Measurements from ENCODE around the gene TBC1D13. TPM values are rescaled to one million over a fixed set of nuclear protein-coding genes. Genes with fewer than 3 reads are reported as not detected.
"Not testable (repeated sequence)": the region's sequence is repeated elsewhere in the genome, so short reads cannot be mapped to it uniquely, and the experiment has no call there.

TBC1D13 gene
- total RNA-seq, 2 donors from 2014 or later: 25.9 to 33.4 TPM

GRCh38 chr9:128771094-128771721, 15.8 kb upstream of the TBC1D13 start:
- ATAC-seq (peak in 1 of 2 donors; percentile 49), DNase-seq (ENCODE audit: low spot score) (no peak)
- no peaks in the 10 kb centered on the region for H3K27me3 Mint-ChIP-seq
- peak overlapping the region; percentile 74 to 86 for H3K27ac Mint-ChIP-seq
- H3K4me1 Mint-ChIP-seq (ENCODE audit: low read depth in 2 of 2): peaks cover 21 to 25% of the 10 kb centered on the region in 2 donors
- H3K9me3 Mint-ChIP-seq: peaks cover 3% of the 10 kb centered on the region
- peak overlapping the region; percentile 97 for H3K4me3 Mint-ChIP-seq
- H3K36me3 Mint-ChIP-seq: peaks cover 7% of the 10 kb centered on the region

- H3K27ac Mint-ChIP-seq: peak within 1 kb of the TSS; percentile 74 to 86
- ATAC-seq (peak; percentile 98), DNase-seq (ENCODE audit: low spot score) (peak; percentile 95)
- no peaks in the 10 kb centered on the region for H3K27me3 Mint-ChIP-seq
- peak within 1 kb of the TSS; percentile 97 for H3K4me3 Mint-ChIP-seq
- H3K4me1 Mint-ChIP-seq (ENCODE audit: low read depth in 2 of 2): peaks cover 21 to 25% of the 10 kb centered on the region in 2 donors
- peaks cover 3% of the 10 kb centered on the region for H3K9me3 Mint-ChIP-seq
- H3K36me3 Mint-ChIP-seq: peaks cover 7% of the 10 kb centered on the region
Observed at GRCh38 chr9:128771745-128772519, 15.1 kb upstream of the TBC1D13 start, which contains the start of gene ZER1. Gene ZER1, minus strand, starts transcription at chr9:128771927. Its CDS starts 16,362 bp downstream, at chr9:128755565.

- DNase-seq (ENCODE audit: low spot score) (no peak), ATAC-seq (no peak)
- peaks cover 7% of the 10 kb centered on the region for H3K36me3 Mint-ChIP-seq
- peaks cover 16 to 25% of the 10 kb centered on the region in 2 donors for H3K4me1 Mint-ChIP-seq (ENCODE audit: low read depth in 2 of 2)
- peaks cover 3% of the 10 kb centered on the region for H3K9me3 Mint-ChIP-seq
- no peak overlapping the region for H3K4me3 Mint-ChIP-seq
- no peak overlapping the region for H3K27ac Mint-ChIP-seq
- no peaks in the 10 kb centered on the region for H3K27me3 Mint-ChIP-seq
Observed at GRCh38 chr9:128773049-128773448, 14.0 kb upstream of the TBC1D13 start.

DNA sequence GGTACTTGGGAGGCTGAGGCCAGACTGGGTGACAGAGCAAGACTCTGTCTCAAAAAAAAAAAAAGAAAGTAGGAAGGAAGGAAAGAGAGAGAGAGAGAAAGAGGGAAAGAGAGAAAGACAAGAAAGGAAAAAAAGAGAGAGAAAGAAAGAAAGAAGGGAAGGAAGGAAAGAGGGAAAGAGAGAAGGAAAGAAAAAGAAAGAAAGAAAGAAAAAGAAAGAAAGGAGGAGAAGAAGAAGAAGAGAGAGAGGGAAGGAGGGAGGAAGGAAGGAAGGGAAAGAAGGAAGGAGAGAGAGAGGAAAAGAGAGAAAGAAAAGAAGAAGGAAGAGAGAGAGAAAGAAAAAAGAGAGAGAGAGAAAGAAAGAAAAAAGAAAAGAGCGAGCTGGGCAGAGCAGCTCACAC, 12.2 kb upstream of the TBC1D13 start:
- no peak overlapping the region for H3K27ac Mint-ChIP-seq
- DNase-seq (ENCODE audit: low spot score) (no peak), ATAC-seq (no peak)
- H3K4me1 Mint-ChIP-seq (ENCODE audit: low read depth in 2 of 2): peaks cover 14 to 15% of the 10 kb centered on the region in 2 donors
- H3K9me3 Mint-ChIP-seq: peaks cover 3% of the 10 kb centered on the region
- peaks cover 7% of the 10 kb centered on the region for H3K36me3 Mint-ChIP-seq
- H3K27me3 Mint-ChIP-seq: no peaks in the 10 kb centered on the region
- no peak overlapping the region for H3K4me3 Mint-ChIP-seq

DNA sequence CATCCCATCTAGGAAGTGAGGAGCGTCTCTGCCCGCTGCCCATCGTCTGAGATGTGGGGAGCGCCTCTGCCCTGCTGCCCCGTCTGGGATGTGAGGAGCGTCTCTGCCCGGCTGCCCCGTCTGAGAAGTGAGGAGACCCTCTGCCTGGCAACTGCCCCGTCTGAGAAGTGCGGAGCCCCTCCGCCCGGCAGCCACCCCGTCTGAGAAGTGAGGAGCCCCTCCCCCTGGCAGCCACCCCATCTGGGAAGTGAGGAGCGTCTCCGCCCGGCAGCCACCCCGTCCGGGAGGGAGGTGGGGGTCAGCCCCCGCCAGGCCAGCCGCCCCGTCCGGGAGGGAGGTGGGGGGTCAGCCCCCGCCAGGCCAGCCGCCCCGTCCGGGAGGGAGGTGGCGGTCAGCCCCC, 7.0 kb upstream of the TBC1D13 start:
- not testable (repeated sequence) for H3K36me3 Mint-ChIP-seq; DNase-seq (ENCODE audit: low spot score); H3K9me3 Mint-ChIP-seq; ATAC-seq; H3K4me3 Mint-ChIP-seq; H3K27me3 Mint-ChIP-seq; H3K27ac Mint-ChIP-seq; H3K4me1 Mint-ChIP-seq (ENCODE audit: low read depth in 2 of 2)

GRCh38 chr9:128781187-128782070, 5.6 kb upstream of the TBC1D13 start:
- no peak for DNase-seq (ENCODE audit: low spot score)
- H3K27ac Mint-ChIP-seq: no peak overlapping the region
- no peak for ATAC-seq
- H3K4me1 Mint-ChIP-seq (ENCODE audit: low read depth in 2 of 2): no peaks in the 10 kb centered on the region
- peaks cover 0 to 2% of the 10 kb centered on the region in 2 donors for H3K27me3 Mint-ChIP-seq
- no peaks in the 10 kb centered on the region for H3K36me3 Mint-ChIP-seq
- peaks cover 4% of the 10 kb centered on the region for H3K9me3 Mint-ChIP-seq
- no peak overlapping the region for H3K4me3 Mint-ChIP-seq

GRCh38 chr9:128782669-128783068, 4.4 kb upstream of the TBC1D13 start:
- Mint-ChIP-seq H3K4me3 (no peak overlapping the region), H3K27ac (no peak overlapping the region), H3K4me1 (ENCODE audit: low read depth in 2 of 2) (peaks cover 3 to 8% of the 10 kb centered on the region in 2 donors), H3K36me3 (no peaks in the 10 kb centered on the region), H3K27me3 (peaks cover 0 to 2% of the 10 kb centered on the region in 2 donors), H3K9me3 (peaks cover 4% of the 10 kb centered on the region)
- DNase-seq (ENCODE audit: low spot score): no peak
- no peak for ATAC-seq

- no peak for DNase-seq (ENCODE audit: low spot score)
- H3K9me3 Mint-ChIP-seq: peaks cover 4% of the 10 kb centered on the region
- H3K36me3 Mint-ChIP-seq: no peaks in the 10 kb centered on the region
- H3K4me3 Mint-ChIP-seq: no peak overlapping the region
- H3K27ac Mint-ChIP-seq: no peak overlapping the region
- peaks cover 9 to 15% of the 10 kb centered on the region in 2 donors for H3K4me1 Mint-ChIP-seq (ENCODE audit: low read depth in 2 of 2)
- H3K27me3 Mint-ChIP-seq: peaks cover 0 to 2% of the 10 kb centered on the region in 2 donors
- no peak for ATAC-seq
Observed at GRCh38 chr9:128785427-128785826, 1.6 kb upstream of the TBC1D13 start.

DNA sequence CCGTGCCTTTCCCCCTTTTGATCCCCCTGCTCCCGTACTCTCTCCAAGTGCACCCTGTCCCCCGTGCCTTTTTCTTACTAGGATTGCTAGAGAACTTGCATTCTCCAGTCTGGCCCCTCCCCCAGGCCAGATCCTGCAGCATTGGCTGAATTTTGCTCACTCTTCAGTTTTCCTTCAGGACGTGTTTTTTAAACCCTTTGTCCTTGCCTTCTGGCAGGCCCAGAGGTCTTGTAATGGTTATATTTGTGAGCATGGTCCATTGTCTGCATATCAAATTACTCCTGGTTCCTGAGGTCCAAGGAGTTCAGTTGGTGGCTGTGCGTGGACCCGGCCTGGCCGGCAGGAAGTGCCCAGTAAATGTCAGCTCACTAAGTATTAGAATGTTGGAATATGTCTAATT, 606 bp downstream of the TBC1D13 start:
- Mint-ChIP-seq H3K27me3 (no peaks in the 10 kb centered on the region), H3K4me3 (peak overlapping the region; percentile 98), H3K27ac (peak overlapping the region; percentile 77 to 88), H3K4me1 (ENCODE audit: low read depth in 2 of 2) (peaks cover 9 to 15% of the 10 kb centered on the region in 2 donors), H3K9me3 (no peaks in the 10 kb centered on the region), H3K36me3 (peaks cover under 1% of the 10 kb centered on the region)
- no peak for ATAC-seq
- no peak for DNase-seq (ENCODE audit: low spot score)

DNA sequence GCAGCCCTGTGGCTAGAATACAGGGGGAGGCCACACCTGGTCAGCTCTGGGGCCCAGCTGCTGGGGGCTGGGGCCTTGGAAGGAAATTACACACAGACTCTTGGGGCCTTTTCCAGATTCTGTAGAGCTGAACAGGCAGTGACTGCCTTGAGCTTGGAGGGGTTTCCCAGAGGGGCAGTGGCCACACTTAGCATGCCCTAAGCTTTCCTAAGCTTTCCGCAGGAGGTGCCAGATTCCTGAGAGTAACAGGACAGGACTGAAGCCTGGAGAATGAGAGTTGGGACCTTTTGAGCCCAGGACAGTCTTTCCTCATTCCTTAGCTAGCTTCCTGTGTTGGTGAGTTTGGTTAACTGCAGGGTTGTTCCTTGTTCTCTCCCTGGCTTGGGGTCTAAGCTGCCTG, 1.4 kb downstream of the TBC1D13 start:
- Mint-ChIP-seq H3K4me3 (peak overlapping the region; percentile 98), H3K27me3 (no peaks in the 10 kb centered on the region), H3K4me1 (ENCODE audit: low read depth in 2 of 2) (peaks cover 15% of the 10 kb centered on the region in 2 donors), H3K36me3 (peaks cover 4% of the 10 kb centered on the region), H3K27ac (peak overlapping the region; percentile 77 to 88), H3K9me3 (no peaks in the 10 kb centered on the region)
- DNase-seq (ENCODE audit: low spot score) (no peak), ATAC-seq (no peak)

- H3K36me3 Mint-ChIP-seq: peaks cover 9% of the 10 kb centered on the region
- no peaks in the 10 kb centered on the region for H3K9me3 Mint-ChIP-seq
- no peaks in the 10 kb centered on the region for H3K27me3 Mint-ChIP-seq
- H3K4me1 Mint-ChIP-seq (ENCODE audit: low read depth in 2 of 2): peaks cover 15% of the 10 kb centered on the region in 2 donors
- H3K27ac Mint-ChIP-seq: no peak overlapping the region
- no peak overlapping the region for H3K4me3 Mint-ChIP-seq
- no peak for DNase-seq (ENCODE audit: low spot score)
- no peak for ATAC-seq
Observed at GRCh38 chr9:128790536-128790935, 3.5 kb downstream of the TBC1D13 start.

GRCh38 chr9:128792134-128792533, 5.1 kb downstream of the TBC1D13 start:
- Mint-ChIP-seq H3K4me3 (no peak overlapping the region), H3K27me3 (no peaks in the 10 kb centered on the region), H3K36me3 (peaks cover 9% of the 10 kb centered on the region), H3K27ac (no peak overlapping the region), H3K4me1 (ENCODE audit: low read depth in 2 of 2) (peaks cover 11 to 15% of the 10 kb centered on the region in 2 donors), H3K9me3 (no peaks in the 10 kb centered on the region)
- ATAC-seq: no peak
- no peak for DNase-seq (ENCODE audit: low spot score)

DNA sequence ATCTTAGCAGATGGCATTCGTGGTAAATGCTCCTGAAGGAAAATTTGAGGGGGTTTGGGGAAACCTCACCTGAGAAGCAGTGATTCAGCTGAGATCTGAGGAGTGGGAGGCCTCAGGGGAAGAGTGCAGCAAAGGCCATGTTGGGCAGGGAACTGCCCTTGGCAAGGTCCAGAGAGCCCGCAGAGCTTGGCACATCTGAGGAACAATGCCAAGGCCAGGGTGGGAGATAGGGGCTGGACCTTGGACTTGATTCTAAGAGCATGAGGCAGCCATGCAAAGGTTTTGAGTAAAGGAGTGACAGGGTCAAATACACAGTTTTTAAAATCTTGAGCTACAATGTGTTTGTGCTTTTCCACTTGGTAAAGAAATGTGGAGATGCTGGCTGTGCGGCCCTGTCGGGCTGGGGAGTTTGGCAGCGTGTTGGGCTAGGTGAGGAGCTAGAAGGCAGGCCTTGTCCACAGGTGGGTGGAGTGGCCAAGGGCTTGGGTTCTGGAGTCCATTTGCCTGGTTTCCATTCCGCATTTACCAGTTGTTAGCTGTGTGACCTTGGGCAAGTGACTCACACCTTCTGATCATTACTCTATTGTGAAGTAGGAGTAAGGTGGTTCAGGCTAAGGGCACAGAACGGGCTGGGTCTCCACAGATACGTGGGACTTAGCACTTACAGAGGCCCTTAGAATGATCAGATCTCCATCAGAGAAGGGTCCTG, 6.1 kb downstream of the TBC1D13 start:
- Mint-ChIP-seq H3K27ac (no peak overlapping the region), H3K36me3 (peaks cover 12% of the 10 kb centered on the region), H3K4me3 (no peak overlapping the region), H3K4me1 (ENCODE audit: low read depth in 2 of 2) (peaks cover 3 to 8% of the 10 kb centered on the region in 2 donors), H3K9me3 (no peaks in the 10 kb centered on the region), H3K27me3 (no peaks in the 10 kb centered on the region)
- ATAC-seq (no peak), DNase-seq (ENCODE audit: low spot score) (no peak)
